HL-60/S4 treated with phorbol 12-myristate 13-acetate at 8.2 ng/mL for 4 days and 3 days (cell line): Measurements from ENCODE around the gene PKIG.

Source experiments
- in situ Hi-C: fragments of 300-500 bp; cut with MboI; formaldehyde crosslinking; loops from 2 replicates; pipeline ENCODE4 v1.15.0; 2022; ENCODE audit warnings: low sequenced_read_pairs

The PKIG gene

GRCh38 chr20:44637042-44637441 is 54.7 kb downstream of the PKIG start:
- in situ Hi-C loops = no loop called here

GRCh38 chr20:44637522-44638372 is 55.4 kb downstream of the PKIG start:
- in situ Hi-C loops = no loop called here

GRCh38 chr20:44640522-44640921 is 58.1 kb downstream of the PKIG start:
- in situ Hi-C loops = no loop called here

- in situ Hi-C loops = no loop called here
These were observed 58.9 kb downstream of the PKIG start for GRCh38 chr20:44641325-44641724.

- in situ Hi-C loops = no loop called here
These were observed 60.1 kb downstream of the PKIG start for GRCh38 chr20:44642203-44643153.

GRCh38 chr20:44643154-44643519 is 60.8 kb downstream of the PKIG start:
- in situ Hi-C loops = no loop called here

- in situ Hi-C loops = no loop called here
These were observed 61.3 kb downstream of the PKIG start for GRCh38 chr20:44643596-44644229.

- in situ Hi-C loops = no loop called here
These were observed 61.8 kb downstream of the PKIG start for GRCh38 chr20:44644230-44644617.

GRCh38 chr20:44644667-44645131 is 62.3 kb downstream of the PKIG start:
- in situ Hi-C loops = no loop called here

- in situ Hi-C loops = no loop called here
These were observed 63.8 kb downstream of the PKIG start for GRCh38 chr20:44646023-44646640.

- in situ Hi-C loops = no loop called here
These were observed 64.4 kb downstream of the PKIG start for GRCh38 chr20:44646641-44647274.

GRCh38 chr20:44648068-44648467 is 65.7 kb downstream of the PKIG start:
- in situ Hi-C loops = no loop called here

- in situ Hi-C loops = no loop called here
These were observed 66.2 kb downstream of the PKIG start for GRCh38 chr20:44648579-44648978.

- in situ Hi-C loops = no loop called here
These were observed 66.7 kb downstream of the PKIG start for GRCh38 chr20:44649126-44649525.

GRCh38 chr20:44649976-44650375 is 67.6 kb downstream of the PKIG start:
- in situ Hi-C loops = no loop called here

GRCh38 chr20:44650771-44651433 is 68.5 kb downstream of the PKIG start:
- in situ Hi-C loops = no loop called here

GRCh38 chr20:44651434-44651683 is 69.0 kb downstream of the PKIG start:
- in situ Hi-C loops = no loop called here

GRCh38 chr20:44651684-44652423 is 69.5 kb downstream of the PKIG start, which contains the start of gene ADA:
Gene ADA (minus strand): TSS chr20:44651699. CDS start chr20:44651607, 92 bp downstream.
- in situ Hi-C loops = no loop called here

GRCh38 chr20:44653546-44653945 is 71.2 kb downstream of the PKIG start:
- in situ Hi-C loops = no loop called here
